GM18502 (cell line): Measurements from ENCODE around the gene CMTM7.

ENCODE experiments used
- ATAC-seq: cut with Tn5 transposase; IDR thresholded peaks from one replicate; pipeline ENCODE4 v1.9.1; 2021; ENCODE audit warnings: mild to moderate bottlenecking; ENCODE audit not compliant: unreplicated experiment, poor library complexity

CMTM7 gene

DNA sequence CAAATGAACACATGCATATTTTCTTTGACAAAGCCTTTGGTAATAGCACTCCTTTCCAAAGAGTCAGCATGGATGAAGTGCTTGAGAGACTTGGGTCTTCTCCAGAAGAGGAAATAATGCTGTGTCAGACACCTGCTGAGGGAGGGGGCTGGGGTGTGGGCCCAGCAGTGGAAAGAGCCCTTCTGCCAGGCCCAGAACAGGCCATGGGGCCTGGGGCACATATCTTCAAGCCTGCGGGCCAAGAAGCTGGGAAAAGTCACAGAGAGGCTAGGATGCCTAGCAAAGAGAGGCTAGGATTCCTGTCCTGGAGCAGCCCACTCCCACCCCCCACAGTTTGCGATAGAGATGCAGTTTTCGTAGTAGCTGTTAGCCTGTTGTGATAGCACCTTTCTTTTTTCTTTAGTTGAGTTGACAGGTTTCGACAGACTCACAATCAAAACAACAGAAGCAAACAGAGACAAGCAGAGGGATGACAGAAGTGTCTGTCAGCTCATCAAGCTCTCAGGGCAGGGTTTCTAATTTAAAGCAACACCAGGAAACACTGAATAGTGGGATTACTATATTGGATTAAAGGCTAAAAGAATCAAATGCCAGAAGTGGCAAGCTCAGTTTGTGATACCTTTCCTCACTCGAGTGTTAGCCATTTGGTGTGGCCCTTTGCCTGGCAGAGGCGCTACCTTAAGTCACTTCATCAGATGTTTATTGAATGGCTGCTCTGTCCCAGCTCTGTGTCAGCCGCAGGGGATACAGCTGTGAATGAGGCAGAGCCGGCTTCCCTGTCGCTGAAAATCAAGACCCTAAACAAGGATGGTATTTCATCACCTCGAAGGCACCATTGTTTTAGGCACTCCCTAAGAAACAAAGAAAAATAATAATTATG is 19.0 kb downstream of the CMTM7 start:
- no peak for ATAC-seq

DNA sequence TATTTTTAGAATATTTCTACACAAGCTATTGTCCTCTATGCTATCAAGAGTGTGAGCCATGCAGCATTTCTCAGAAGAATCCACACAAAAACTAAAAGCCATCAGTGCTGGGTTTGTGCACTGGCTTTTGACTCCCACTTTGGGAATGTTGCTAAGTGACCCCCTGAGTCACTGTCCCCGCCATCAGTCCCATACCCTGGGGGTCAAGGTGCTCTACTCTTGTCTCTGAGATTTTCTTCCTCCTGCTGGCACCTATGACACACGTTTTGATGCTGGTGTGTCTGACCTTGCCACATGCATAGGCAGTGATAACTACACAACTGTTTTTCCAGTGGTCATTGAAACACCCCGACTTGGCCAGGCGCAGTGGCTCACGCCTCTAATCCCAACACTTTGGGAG is 19.8 kb downstream of the CMTM7 start:
- ATAC-seq, result no peak

DNA sequence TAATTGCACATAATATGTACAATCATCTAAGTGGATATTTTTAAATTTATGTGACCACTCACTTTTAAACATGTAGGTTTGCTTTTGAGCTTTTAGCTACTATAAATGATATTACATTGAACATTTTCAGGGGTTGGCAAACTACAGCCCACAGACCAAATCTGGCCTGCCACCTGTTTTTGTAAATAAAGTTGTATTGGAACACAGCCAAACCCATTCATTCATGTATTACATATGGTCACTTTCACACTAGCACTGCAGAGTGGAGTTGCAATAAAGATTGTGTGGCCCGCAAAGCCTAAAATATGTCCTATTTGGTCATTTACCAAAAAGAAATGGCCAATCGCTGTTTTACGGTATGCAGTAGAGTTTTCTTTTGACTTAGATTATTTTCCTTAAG is 21.2 kb downstream of the CMTM7 start:
- ATAC-seq, result no peak

DNA sequence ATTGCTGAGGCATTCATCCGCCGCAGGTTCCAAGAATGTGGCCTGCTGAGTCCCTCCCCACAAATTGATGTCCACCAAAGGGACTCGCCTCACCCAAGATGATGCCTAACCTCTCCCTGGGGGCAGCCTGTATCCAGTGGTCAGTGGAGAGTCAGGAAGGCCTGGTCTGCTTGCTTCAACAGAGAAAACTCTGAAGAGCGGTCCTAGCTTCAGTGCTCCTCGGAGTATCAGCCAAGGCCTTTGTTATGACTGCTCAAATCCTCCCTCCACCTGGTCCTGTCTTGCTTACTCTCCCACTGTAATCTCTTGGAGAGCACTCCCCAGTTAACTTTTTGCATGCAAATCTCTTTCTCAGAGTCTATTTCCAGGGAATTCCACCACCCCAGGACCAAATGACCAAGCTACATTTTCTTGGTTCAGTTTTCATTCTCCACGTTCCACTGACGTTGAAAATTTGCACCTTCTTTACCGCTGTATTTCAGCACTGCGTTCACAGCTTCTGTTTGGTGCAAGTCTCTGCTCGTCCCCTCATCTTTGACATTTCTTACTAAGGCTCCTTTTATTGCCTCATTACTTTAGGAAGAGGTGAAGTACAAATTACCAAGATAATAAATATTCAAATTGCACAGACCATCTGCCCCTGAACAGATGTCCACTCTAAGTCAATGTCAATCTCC is 22.3 kb downstream of the CMTM7 start:
- no peak for ATAC-seq

DNA sequence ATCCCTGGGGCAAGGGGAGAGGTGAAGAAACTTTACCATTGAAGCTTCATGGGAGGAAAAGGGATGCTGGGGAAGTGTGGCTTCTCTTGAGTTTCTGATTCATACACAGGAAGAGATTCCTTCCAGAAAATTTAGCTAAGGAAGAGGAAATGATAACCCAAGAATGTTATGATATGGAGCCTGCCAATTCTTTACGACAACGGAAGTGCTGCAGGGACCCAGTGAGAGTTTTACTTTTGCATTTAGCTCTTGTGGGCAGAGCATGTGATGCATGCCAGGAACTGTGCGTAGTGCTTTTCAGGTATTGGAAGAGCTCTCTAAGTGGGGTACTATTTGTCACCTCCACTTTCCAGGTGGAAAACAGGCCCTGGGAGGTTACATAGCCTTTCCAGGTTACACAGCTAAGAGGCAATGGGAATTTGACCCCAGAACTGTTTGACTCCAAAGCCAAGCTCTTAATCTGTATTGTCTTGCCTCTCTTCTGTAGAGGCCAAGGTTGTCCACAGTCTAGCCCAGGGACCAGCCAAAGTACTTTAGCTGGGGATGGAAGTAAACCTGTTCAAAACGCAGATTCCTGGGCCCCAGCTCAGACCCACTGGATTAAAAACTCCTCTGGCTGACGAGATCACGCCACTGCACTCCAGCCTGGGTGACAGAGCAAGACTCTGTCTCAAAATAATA is 23.0 kb downstream of the CMTM7 start:
- ATAC-seq, result peak; percentile 65

DNA sequence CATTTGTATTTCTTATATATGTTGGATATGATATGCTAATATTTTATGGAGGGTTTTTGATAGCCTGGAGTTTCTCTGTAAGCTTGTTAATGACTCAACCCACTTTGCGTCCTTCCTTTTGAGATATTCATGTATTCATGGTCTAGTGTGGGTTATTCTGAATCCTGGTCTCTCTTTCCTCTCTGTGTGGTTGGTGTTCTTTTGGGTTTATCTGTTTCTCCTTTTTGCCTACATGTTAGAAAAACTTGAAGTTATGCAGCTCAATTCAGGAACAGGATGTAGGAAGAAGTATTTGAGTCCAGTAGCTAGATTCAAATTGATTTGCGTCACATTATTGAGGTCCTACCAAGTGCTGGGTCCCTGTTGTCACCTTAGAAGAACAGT is 28.1 kb downstream of the CMTM7 start:
- ATAC-seq, result peak; percentile 11

DNA sequence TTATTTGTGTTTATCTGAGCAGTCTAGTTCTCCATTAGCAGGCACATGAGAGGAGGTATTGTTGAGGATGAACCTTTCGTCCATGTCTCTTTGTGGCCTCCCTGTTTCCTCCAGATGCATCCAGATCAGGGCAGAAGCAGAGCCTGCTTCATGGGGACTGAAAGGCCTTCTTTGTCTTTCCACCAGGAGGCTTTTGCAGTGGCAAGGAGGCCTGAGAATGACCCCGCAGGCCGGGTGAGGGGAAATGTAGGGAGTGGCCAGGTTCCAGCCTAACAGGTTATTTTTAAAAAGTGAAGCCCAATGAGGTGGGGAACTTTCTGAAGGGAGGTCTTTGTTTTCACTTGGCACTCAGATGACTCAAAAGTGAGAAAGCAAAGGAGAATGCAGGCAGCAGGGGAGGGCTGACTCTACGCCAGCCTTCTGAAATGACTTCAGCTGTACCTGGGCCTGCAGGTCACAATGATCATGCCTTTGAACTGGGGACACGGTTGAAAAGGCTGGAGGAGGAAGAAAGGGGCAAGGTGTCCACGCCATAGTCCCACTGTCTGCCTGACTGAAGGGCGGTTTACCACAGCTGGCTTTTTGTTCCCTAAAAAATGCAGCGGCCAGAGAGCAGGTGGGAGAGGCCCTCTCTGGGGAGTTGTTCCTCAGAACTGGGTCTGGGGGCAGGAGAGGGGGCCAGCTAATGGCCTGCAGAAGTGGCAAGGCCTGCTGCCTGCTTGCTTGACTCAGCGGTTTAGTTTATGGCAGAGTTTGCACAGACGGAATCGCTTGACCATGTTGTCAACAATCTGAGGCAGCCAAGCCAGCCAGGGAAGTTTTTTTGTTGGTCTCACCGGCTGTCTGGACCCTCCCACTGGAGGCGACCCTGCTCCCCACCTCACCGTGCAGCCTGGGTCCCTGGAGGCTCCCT is 28.7 kb downstream of the CMTM7 start:
- ATAC-seq, result peak; percentile 70

DNA sequence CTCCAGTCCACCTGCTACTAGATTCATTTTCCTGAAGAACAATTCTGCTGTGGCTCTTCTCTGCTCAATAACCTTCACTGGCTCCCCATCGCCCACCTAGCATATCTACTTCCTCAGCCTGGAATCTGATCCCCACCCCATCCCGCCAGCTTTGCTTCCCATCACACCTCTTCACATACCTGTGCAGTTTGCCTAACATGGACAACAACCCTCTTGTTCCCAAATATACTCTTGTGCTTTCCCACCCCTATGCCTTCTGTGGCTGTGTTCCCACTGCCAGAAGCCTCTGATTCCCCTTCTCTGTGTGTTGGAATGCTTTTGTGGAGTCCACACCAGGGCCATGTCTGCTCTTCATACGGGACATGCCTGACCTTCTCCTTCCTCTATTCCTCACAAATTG is 29.5 kb downstream of the CMTM7 start:
- ATAC-seq, result no peak

DNA sequence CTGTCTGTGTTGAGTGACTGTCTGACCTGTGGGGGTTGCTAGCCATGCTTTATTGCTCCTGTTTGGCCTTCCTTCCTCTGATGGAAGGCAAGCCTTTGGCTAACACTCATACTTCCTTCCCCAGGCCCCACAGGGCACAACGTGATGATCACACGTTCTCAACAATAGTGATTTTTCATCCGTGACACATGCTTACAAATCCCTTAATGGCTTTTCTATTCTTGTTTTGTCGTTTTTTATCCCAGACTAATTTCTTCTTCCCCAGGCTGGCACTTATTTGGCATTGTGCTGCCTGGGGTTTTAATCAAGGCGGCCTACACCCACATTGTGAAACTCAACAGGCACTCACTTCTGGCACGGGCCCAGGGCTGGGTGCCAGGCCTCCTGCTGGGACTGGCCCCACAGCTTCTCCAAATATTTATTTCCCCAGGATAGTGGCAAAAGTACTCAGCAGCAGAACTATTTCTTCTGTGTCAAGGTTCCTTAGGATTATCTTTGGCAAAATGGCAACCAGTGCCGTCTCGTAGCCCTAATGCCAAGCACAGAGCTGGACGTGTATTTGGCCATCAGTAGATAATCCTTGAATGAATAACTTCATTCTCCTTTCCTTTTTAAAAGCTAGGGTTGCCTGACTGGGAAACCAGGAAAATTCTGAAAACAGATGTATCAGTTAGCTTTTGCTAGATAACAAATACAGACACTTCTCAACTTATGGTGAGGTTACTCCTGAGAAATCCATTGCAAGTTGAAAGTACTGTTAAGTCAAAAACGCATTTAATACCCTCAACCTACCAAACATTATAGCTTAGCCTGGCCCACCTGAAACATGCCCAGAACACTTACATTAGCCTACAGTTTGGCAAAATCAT is 30.6 kb downstream of the CMTM7 start:
- ATAC-seq, result no peak

DNA sequence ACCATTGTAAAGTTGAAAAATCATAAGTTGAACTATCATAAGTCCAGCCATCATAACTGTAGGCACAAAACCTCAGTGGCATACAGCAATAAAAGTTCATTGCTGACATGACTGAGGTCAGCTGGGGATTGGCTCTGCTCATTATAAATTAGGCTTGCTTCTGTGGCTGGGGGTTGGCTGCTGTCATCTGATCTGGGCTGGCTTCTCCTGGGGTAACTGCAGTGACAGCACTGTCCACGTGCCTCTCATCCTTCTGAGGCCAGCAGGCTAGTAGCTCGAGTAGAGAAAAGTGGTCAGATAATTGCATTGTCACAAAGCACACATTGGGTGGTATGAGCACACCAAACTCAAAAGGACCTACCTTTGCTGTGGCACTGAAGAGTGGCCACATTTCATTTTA is 31.3 kb downstream of the CMTM7 start:
- ATAC-seq, result no peak

DNA sequence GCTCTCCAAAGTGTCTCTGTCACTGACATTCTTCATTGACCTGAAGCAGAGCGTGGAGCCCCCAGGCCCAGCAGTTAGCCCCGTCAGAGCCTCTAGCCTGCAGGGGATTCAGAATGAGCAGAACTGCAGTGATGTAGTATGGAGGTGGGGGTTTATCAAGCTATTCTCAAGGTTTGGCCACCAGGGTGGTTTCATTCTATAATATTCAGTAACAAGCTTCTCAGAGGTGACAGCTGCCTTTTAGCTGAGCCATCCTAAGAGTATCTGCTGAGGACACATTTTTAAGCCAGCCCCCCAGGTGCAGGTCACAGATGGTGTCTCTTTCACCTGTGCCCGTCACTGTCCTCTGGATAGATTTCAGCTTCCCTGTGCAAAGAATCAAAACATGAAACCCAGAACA is 31.9 kb downstream of the CMTM7 start:
- ATAC-seq, result no peak

DNA sequence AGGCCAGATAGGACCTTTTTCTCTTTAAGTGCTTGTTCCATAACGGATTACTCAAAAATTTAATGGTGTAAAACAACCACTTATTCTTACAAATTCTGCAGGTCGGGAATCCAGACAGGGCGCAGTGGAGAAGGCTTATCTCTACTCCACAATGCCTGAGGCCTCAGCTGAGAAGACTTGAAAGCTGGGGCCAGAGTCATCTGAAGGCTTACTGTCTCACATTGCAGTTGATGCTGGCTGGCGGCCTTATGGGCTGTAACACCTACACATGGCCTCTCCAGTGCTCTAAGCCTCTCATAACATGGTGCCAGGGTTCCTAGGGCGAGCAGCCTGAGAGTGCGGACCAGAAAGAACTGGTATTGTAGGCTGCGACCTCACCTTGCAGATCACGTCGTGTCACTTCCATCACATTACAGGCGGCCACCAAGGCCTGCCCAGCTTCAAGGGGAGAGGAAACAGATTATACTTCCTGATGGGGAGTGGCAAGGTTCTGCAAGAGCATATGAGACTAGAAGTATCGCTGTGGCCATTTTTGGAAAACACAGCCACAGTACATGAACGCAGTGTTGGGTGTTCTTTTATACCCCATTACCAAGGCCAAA is 32.4 kb downstream of the CMTM7 start:
- ATAC-seq, result no peak

DNA sequence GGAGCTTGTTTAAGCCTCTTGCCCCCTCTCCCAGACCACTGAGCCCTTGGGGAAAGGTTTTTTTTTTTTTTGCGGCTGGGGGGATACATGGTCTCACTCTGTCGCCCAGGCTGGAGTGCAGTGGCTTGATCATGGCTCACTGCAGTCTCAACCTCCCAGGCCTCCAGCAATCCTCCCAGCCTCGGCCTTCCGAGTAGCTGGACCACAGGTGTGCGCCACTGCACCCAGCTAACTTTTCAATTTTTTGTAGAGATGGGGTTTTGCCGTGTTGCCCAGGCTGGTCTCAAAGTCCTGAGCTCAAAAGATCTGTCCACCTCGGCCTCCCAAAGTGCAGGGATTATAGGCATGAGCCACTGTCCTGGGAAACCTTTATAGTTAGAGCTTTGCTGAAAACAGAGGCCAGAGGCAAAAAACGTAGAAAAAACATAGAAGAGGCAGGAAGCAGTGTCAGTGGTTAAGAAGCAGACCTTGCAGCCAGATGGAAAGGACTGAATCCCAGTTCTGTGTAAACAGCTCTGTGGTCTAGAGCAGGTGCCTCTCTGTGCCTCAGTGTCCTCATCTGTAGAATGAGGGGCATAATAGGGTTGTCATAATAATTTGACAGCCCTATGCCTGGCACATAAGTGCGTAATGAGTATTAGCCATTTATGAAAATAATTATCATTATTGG is 33.1 kb downstream of the CMTM7 start:
- ATAC-seq, result no peak

DNA sequence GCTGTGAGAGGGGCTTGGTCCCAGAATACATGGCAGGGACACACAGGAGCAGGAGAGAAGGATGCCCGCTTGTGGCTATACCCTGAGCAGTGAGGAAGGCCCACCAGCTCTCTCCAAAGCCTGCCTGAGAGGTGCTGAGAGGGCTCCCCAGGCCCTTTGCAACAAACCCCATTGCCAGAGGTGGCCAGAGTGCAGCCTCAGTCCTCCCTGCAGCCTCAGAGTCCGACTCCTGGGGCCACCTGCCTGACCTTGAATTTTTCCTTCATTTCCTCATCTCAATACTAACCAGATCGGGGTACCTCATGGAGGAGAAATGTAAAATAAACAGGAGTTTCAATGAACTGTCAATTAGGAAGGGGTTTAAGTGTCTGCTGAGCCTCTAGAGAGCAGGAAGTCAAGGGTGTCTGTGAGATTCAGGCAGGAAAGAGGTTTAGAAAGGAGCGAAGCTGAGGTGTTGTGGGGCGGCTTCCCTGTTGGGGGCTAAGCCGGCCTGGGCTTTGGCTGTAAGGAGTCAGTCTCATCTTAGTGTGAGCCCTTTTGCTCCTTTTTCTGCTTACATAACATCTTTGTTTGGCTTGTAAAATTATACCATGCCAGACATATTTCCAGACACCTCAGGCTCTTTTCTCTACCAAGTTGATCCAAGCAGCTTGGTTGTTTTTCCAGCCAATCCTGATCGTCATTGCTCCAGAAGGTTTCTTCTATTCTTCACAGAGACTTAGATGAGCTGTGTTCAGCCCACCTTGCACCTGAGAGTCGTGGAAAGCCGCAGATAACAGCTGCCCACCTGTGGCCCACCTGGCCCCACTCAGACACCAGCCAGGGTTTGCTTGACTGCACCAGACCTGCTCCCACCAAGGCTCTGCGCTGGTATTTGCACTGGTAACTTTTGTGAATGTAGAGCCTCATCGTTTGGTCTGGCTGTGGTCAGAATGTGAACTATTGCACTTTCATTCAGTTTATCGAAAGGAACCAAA is 36.7 kb downstream of the CMTM7 start:
- peak; percentile 82 for ATAC-seq

DNA sequence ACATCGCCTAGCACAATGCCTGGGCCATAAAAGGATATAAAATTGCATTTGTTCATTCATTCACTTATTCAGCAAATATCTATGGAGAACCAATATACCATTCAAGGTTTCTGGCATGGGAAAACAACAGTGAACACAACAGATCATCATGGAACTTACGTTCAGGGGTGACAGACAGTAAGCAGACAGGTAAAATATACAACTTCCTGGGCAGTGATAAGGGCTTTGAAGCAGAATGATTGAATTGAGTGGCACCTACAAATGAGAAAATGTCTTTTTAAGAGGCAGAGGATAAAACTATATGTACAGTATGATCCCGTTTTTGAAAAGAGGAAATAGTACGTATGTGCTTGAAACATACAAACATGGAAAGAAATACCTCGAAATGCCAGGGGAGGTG is 39.2 kb downstream of the CMTM7 start:
- ATAC-seq, result no peak

DNA sequence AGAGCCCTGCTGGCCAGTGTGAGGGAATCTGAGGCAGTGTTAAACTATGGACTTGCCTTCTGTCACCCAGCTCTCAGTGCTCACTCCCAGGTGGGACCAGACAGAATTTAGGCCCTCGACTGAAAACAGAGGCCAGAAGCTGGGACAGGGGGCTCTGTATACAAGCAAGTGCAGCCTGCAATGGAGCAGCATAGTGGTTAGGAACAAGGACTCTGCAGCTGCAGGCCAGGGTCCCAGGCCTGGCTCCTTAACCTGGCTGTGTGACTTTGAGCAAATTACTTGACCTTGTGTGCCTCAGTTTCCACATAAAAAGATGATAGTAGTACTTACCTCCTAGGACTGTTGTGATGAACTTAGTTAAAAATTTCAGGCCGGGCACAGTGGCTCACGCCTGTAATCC is 39.8 kb downstream of the CMTM7 start:
- ATAC-seq, result no peak

DNA sequence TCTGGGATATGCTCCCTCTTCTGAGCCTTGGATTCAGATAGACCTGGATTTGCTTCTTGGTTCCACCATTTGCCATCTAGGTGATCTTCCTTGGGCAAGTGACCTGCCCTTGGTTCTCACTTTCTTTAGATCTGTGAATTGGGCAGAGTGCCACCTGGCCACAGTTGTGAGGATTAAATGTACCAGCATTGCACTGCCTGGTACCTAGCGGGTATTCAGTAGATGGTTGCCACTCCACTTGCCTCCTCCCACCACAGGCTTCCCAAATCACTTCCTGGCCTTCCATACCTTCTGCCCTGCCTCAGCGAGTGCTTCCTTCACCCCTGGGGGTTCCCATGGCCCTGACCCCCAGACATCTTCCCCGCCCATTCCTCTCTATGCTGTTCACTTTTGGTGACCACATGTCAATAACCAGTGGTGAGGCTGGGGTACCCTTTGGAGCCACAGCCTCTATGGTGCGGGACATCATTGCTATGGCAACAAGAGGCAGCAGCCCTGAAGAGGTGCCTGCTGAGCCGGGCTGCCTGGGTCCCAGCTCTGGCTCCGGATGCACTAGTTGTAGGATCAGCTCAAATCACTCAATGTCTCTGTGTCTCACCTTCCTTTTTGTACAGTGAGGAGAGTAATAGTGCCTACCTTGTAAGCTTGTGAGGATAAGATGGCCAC is 40.5 kb downstream of the CMTM7 start:
- ATAC-seq, result no peak
